ENCODE results near the gene SOCS1.

DNA sequence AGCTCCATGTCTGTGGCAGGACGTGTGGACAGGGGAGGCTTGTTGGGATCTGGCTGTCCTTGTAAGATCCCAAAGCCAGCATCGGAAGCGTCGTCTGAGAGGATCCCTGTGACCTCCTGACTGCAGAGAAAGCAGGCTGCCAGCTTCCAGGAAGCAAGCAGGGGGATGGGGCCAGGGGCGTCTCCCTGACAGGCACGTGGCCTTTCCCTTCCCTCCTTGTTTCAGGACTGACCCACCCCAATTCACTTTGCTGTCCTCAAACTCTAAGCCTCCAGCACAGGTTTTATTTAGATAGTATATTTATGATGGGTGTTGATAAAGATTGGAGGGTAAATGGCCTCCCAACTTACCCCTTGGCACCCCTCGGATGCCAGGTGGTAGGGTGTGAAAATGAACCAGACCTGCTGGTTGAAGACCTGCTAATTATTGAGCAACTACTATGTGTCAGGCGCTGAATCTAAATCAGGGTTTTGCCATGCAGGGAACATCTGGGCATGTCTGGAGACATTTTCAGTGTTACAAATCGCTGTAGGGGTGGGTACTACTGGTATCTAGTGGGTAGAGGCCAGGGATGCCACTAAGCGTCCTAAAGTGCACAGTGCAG lies 24.5 kb downstream of the SOCS1 start:
- TF ChIP-seq, protein P1, sequence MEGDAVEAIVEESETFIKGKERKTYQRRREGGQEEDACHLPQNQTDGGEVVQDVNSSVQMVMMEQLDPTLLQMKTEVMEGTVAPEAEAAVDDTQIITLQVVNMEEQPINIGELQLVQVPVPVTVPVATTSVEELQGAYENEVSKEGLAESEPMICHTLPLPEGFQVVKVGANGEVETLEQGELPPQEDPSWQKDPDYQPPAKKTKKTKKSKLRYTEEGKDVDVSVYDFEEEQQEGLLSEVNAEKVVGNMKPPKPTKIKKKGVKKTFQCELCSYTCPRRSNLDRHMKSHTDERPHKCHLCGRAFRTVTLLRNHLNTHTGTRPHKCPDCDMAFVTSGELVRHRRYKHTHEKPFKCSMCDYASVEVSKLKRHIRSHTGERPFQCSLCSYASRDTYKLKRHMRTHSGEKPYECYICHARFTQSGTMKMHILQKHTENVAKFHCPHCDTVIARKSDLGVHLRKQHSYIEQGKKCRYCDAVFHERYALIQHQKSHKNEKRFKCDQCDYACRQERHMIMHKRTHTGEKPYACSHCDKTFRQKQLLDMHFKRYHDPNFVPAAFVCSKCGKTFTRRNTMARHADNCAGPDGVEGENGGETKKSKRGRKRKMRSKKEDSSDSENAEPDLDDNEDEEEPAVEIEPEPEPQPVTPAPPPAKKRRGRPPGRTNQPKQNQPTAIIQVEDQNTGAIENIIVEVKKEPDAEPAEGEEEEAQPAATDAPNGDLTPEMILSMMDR (IDR thresholded peaks at IDR 0.05; ENCODE audit: low read length) = no peak
- TF ChIP-seq EZH2 (optimal IDR thresholded peaks at IDR 0.05; ENCODE audit: low read depth, low read length) = no peak

All from MM.1S (cell line).